ENCODE measurements around the gene CDC42. TPM values are rescaled to one million over a fixed set of nuclear protein-coding genes. Genes with fewer than 3 reads are reported as not detected.

The CDC42 gene
- total RNA-seq, 1 experiment from 2014 or later: 245 TPM

- ChIA-PET CTCF (no interaction called here), POLR2A (ENCODE audit: unreplicated experiment) (no interaction called here)
- ATAC-seq: no peak
- Histone ChIP-seq H3K27me3 (ENCODE audit: low read length) (no peaks in the 10 kb centered on the region), H3K4me3 (ENCODE audit: low read length) (no peak overlapping the region), H3K79me2 (ENCODE audit: low read length) (no peaks in the 10 kb centered on the region), H3K4me1 (ENCODE audit: insufficient read depth, low read length) (peaks cover 10% of the 10 kb centered on the region), H3F3A (ENCODE audit: low read length, unreplicated experiment) (no peaks in the 10 kb centered on the region), H4K20me1 (ENCODE audit: low read length) (no peaks in the 10 kb centered on the region), H3K9me3 (ENCODE audit: low read length) (no peaks in the 10 kb centered on the region), H2AFZ (ENCODE audit: low read length) (no peak overlapping the region), H3K27ac (ENCODE audit: low read length) (no peak overlapping the region), H3K9me2 (replicated peaks; ENCODE audit: low read length) (no peaks in the 10 kb centered on the region), H3K36me3 (ENCODE audit: low read depth, low read length) (no peaks in the 10 kb centered on the region), H3K4me2 (ENCODE audit: low read length) (no peak overlapping the region), H3K9ac (ENCODE audit: low read length) (no peak overlapping the region)
- TF ChIP-seq CTCF (conservative IDR thresholded peaks at IDR 0.05; ENCODE audit: low read depth, low read length) (no peak), EZH2phosphoT487 (IDR thresholded peaks at IDR 0.05; ENCODE audit: borderline replicate concordance, low read length) (no peak), EZH2 (IDR thresholded peaks at IDR 0.05; ENCODE audit: low read length, unreplicated experiment) (no peak)
- intact Hi-C loops (cut with micrococcal nuclease): no loop called here
- DNase-seq: no peak
- no TSS peak for BruUV-seq (replicated peaks)
These were observed 15.0 kb upstream of the CDC42 start for GRCh38 chr1:22037520-22037919.

- H3K36me3 ChIP-seq (ENCODE audit: low read depth, low read length): no peaks in the 10 kb centered on the region
- no peak overlapping the region for H3K4me2 ChIP-seq (ENCODE audit: low read length)
- no peak for DNase-seq
- H3K9me3 ChIP-seq (ENCODE audit: low read length): no peaks in the 10 kb centered on the region
- H3K4me1 ChIP-seq (ENCODE audit: insufficient read depth, low read length): peaks cover 15% of the 10 kb centered on the region
- no peak for TF ChIP-seq CTCF (conservative IDR thresholded peaks at IDR 0.05; ENCODE audit: low read depth, low read length)
- TF ChIP-seq EZH2 (IDR thresholded peaks at IDR 0.05; ENCODE audit: low read length, unreplicated experiment): no peak
- no peak for ATAC-seq
- H3K27ac ChIP-seq (ENCODE audit: low read length): no peak overlapping the region
- no peaks in the 10 kb centered on the region for H3K79me2 ChIP-seq (ENCODE audit: low read length)
- H4K20me1 ChIP-seq (ENCODE audit: low read length): no peaks in the 10 kb centered on the region
- H3K4me3 ChIP-seq (ENCODE audit: low read length): no peak overlapping the region
- POLR2A ChIA-PET (ENCODE audit: unreplicated experiment): interaction anchor here (0.5 kb wide), 1 partner anchor 17 kb away, joined by 3 read pairs; no protein-coding TSS in a partner anchor
- H3F3A ChIP-seq (ENCODE audit: low read length, unreplicated experiment): no peaks in the 10 kb centered on the region
- no TSS peak for BruUV-seq (replicated peaks)
- H3K9me2 ChIP-seq (replicated peaks; ENCODE audit: low read length): no peaks in the 10 kb centered on the region
- H2AFZ ChIP-seq (ENCODE audit: low read length): no peak overlapping the region
- intact Hi-C loops (cut with micrococcal nuclease): no loop called here
- no peaks in the 10 kb centered on the region for H3K27me3 ChIP-seq (ENCODE audit: low read length)
- CTCF ChIA-PET: no interaction called here
- H3K9ac ChIP-seq (ENCODE audit: low read length): no peak overlapping the region
These were observed 14.5 kb upstream of the CDC42 start for GRCh38 chr1:22038036-22038435.

DNA sequence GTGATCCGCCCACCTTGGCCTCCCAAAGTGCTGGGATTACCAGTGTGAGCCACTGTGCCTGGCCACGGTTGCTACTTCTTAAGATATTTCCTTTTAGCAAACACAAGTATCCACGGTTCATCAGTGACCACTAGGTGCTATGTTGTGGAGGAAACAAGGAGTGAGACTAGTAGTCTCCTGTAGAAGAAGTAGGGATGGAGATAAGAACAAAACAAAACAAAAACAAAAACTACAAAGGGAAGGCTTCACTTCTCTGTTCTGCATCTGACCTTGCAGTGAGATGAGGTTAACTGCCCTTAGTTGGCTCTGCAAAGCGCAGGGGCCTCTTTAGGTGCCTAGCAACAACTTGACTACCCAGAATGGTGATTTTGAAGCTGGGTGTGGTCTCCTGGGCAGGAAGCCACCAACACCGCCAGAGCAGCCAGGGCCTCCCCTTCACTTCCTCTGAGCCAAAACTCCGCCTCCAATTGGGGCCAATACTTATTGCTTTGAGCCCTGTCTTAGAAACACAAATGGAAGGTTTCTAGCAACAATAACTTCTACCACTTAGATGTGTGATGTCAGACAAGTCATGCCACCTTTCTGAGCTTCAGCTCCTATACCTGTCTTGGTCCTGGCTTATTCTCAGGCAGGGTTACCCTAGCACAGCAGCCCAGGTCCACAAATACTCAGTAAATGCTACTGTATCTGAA is 12.8 kb upstream of the CDC42 start:
- peak overlapping the region; percentile 47 for H3K4me2 ChIP-seq (ENCODE audit: low read length)
- no peaks in the 10 kb centered on the region for H3K9me3 ChIP-seq (ENCODE audit: low read length)
- ATAC-seq (peak; percentile 75), DNase-seq (peak; percentile 66)
- no peaks in the 10 kb centered on the region for H3K27me3 ChIP-seq (ENCODE audit: low read length)
- intact Hi-C loops (cut with micrococcal nuclease): no loop called here
- no peak overlapping the region for H3K27ac ChIP-seq (ENCODE audit: low read length)
- ChIA-PET CTCF (no interaction called here), POLR2A (ENCODE audit: unreplicated experiment) (no interaction called here)
- H3K4me1 ChIP-seq (ENCODE audit: insufficient read depth, low read length): peaks cover 26% of the 10 kb centered on the region
- no peaks in the 10 kb centered on the region for H3K79me2 ChIP-seq (ENCODE audit: low read length)
- H3K4me3 ChIP-seq (ENCODE audit: low read length): no peak overlapping the region
- H2AFZ ChIP-seq (ENCODE audit: low read length): peak overlapping the region; percentile 47; the same call in 1 of the 2 replicates
- no peak for TF ChIP-seq EZH2 (IDR thresholded peaks at IDR 0.05; ENCODE audit: low read length, unreplicated experiment)
- TF ChIP-seq EZH2phosphoT487 (IDR thresholded peaks at IDR 0.05; ENCODE audit: borderline replicate concordance, low read length): no peak
- TF ChIP-seq CTCF (conservative IDR thresholded peaks at IDR 0.05; ENCODE audit: low read depth, low read length): no peak
- no TSS peak for BruUV-seq (replicated peaks)
- no peaks in the 10 kb centered on the region for H4K20me1 ChIP-seq (ENCODE audit: low read length)
- no peaks in the 10 kb centered on the region for H3K36me3 ChIP-seq (ENCODE audit: low read depth, low read length)
- no peak overlapping the region for H3K9ac ChIP-seq (ENCODE audit: low read length)
- no peaks in the 10 kb centered on the region for H3K9me2 ChIP-seq (replicated peaks; ENCODE audit: low read length)
- H3F3A ChIP-seq (ENCODE audit: low read length, unreplicated experiment): peaks cover 2% of the 10 kb centered on the region
